ENCODE data around the gene TMCO4.

- TF ChIP-seq, protein P1, sequence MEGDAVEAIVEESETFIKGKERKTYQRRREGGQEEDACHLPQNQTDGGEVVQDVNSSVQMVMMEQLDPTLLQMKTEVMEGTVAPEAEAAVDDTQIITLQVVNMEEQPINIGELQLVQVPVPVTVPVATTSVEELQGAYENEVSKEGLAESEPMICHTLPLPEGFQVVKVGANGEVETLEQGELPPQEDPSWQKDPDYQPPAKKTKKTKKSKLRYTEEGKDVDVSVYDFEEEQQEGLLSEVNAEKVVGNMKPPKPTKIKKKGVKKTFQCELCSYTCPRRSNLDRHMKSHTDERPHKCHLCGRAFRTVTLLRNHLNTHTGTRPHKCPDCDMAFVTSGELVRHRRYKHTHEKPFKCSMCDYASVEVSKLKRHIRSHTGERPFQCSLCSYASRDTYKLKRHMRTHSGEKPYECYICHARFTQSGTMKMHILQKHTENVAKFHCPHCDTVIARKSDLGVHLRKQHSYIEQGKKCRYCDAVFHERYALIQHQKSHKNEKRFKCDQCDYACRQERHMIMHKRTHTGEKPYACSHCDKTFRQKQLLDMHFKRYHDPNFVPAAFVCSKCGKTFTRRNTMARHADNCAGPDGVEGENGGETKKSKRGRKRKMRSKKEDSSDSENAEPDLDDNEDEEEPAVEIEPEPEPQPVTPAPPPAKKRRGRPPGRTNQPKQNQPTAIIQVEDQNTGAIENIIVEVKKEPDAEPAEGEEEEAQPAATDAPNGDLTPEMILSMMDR (IDR thresholded peaks at IDR 0.05; ENCODE audit: insufficient read depth, low read depth, low read length), result no peak
- TF ChIP-seq EZH2 (IDR thresholded peaks at IDR 0.05; ENCODE audit: insufficient read depth, low read length), result no peak
Measured at GRCh38 chr1:19798486-19799229, 1.1 kb downstream of the TMCO4 start.
